ENCODE data around the gene ALDH1L1.
A peak's percentile ranks its signal among the peaks of the same experiment; 100 is the strongest.
"Not testable (repeated sequence)": the region's sequence is repeated elsewhere in the genome, so short reads cannot be mapped to it uniquely, and the experiment has no call there.

The ALDH1L1 gene

DNA sequence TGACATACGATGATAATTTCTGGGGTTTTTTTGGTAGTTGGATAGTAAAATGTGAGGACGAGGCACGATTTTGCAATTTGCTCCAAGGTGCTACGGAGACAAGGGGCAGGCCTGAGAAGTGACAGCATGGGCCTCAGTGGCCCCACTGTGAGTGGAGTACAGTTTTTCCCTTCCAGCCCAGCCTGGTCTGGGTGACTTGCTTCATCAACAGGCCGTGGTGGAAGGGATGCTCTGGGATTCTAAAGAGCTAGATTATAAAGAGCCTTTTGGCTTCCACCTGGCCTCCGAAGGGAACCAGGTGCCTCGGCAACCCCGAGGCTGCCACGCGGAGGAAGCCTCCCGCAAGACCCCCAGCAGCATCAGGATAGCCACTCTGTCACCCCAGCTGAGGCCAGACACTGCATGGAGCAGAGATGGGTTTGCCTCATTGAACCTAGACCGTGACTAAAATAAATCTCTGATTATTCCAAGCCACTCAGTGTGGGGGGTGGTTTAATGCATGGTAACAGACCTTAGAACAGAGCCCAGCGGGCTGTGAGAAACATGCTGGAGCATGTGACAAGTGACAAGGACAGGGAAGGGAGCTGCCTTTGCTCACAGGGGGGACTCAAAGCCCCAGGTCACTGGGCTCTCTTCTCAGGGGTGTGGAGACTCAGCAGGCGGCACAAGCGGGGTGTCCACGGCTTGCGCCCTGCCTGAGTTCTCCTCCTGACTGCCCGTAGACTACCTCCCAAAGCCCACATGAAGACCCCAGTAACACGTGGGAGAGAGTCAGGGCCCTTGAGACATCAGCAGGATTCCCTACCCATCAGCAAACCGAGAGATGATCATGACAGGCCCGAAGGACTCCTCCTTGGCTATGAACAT lies 73.8 kb downstream of the ALDH1L1 start:
- no peak for DNase-seq (ENCODE audit: low read depth)

DNA sequence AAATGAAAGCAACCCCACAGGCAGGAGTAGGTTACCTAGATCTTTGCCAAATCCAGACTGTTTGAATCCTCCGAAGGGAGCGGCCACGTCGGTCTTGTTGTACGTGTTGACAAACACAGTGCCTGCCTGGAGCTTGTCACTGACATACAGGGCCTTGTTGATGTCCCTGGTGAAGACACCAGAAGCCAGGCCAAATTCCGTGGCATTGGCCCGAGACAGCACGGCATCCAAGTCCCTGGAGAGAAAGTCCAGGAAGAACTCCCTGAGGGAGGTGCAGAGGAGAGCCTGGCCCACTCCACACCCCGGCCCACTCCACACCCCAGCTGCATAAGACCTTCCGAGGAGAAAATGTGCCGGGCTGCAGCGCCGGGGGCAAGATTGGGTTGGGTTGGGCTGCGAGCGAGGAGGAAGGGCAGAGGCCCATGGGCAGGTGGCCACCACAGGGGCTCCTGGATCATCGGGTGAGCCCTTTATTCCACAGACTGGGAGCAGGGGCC lies 74.6 kb downstream of the ALDH1L1 start:
- no peak for DNase-seq (ENCODE audit: low read depth)

DNA sequence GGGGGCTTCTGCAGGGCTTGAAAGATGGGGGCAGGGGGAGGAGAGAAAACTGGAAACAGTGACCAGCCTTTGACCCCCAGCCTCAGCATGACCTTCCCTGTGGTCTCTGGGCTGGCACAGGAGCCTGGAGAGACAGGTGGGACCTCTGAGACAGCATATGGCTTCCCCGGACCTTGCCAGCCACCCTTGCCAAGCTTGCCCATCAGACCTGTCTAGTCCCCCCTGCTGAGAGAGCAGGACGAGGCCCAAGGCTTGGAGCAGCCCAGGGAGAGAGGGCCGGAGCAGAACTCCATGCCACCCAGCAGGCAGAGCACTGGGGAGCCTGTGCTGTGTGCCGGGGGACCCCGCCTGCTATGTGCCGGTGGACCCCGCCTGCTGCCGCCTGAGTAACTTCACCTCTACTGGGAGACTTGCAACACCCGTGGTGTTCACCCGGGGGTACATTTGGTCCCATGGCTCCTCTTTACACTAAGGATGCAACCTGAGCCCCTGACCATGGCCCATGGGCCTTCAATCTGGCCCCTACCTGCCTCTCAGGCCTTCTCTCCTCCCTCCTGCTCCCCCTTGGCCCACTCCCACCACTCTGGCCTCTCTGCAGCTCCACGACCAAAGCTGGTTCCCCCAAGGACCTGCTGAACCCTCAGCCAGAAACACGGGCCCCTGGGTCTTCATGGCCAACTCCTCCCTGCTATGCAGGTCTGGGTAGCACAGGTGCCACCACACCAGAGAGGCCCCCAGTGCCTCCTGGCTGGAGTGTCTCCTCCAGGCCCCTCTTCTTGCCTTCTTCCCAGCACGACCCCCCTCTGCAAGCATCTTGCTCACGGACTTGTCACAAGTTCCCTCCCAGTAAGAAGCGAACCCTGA lies 75.4 kb downstream of the ALDH1L1 start:
- no peak for DNase-seq (ENCODE audit: low read depth)

DNA sequence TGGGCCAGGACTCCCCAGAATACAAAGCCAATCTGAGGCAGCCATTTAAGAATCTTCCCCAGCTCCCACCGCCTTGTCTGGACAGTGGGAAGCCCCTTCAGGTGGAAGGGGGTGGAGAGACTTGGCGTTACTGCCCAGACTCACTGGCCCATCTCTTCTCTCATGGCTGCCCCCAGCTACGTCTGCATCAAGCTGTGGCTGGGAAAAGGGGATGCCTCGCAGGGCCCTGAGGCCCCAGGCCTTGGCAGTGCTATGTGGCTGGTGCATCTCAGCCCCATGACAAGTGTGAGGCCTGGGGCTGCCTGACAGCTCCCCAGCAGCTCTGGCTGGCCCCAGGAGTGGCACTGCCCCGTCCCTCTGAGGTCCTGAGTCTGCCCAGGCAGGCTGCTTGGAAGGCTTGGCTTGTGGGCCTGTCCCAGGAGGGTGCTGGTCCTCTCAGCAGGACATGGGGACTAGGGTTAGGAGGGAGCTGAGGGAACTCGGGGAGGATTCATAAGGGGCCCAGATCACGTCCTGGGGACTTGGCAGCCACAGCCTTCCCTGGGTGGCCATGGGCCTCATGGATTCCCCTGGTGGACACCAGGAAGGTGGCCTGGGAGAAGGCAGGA lies 76.3 kb downstream of the ALDH1L1 start:
- no peak for DNase-seq (ENCODE audit: low read depth)

DNA sequence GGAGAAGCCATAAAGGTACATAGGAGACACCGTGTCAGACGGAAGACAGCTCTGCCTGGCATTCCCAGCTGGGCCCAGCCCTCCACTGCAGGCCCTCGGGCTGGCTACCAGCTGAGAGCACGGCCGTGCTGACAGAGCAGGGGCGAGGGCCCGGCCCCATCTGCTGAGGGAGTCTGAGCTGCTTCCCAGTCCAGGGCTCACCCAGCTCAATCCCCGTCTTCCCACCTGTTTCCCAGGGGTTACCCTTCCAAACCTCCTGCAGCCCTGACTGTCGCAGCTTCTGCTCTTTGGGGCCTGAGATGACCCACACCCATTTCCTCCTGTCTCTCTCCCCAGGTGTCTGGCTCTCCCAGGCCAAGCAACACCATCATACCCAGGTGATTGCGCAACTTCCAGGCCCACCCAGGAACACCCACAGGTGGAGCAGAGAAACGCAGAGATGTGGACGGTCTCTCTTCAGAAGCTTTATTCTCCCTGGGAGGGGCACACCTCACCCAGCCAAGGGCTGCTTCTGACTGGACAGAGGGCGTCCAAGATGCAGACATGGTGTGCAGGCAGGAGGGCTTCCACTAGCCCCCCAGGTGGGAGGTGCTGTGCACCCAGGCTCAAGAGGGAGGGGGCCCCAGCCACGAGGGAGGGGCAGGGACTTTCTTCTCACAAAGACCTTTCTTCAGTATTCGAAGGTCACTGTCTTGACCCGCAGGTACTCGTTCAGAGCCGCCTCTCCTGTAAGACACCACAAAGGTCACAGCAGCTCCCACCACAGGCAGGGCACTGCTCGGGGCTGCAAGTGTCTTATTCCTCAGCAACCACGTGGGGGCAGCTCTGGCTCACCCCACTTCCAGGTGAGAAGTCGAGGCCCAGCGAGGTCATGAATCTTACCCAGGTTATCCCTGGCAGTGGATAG lies 77.0 kb downstream of the ALDH1L1 start:
- no peak for DNase-seq (ENCODE audit: low read depth)

DNA sequence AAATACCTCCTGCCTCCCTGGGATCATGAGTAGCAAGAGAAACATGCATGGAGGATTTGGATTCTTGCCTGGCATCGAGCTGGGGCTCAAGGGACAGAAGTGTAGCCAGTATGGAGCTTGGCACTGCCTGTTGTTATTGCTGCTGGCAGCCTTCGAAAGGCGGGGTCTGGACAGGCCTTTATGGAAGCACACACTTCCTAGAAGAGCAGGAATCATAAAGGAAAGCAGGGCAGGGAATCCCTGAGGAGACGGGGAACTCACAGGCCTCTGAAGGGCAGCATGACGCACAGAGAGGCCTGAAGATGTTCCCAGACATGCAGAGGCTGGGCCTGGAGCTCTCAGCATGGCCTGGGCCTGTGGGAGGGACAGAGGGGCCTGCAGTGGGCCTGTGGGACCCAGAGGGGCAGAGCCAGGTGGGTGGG lies 77.8 kb downstream of the ALDH1L1 start:
- DNase-seq (ENCODE audit: low read depth) = no peak

DNA sequence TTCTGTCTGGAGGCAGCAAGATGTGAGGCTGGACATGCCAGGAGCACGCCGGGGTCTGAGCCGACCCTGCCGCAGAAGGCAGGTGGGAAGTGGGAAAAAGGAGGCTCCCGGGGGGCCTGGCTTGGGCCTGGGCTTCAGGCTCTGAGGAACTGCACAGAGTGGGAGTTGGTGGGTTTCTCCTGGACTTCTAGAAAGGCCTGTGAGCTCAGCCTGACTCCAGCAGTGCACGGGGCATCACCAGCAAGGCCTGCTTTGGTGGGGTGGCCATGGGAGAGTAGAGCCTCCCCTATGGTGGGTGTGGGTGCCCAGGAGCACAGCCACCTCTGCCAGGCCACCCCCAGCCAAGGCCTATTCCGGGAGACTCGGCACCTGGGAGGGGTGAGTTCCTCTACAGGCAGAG lies 78.4 kb downstream of the ALDH1L1 start:
- no peak for DNase-seq (ENCODE audit: low read depth)

DNA sequence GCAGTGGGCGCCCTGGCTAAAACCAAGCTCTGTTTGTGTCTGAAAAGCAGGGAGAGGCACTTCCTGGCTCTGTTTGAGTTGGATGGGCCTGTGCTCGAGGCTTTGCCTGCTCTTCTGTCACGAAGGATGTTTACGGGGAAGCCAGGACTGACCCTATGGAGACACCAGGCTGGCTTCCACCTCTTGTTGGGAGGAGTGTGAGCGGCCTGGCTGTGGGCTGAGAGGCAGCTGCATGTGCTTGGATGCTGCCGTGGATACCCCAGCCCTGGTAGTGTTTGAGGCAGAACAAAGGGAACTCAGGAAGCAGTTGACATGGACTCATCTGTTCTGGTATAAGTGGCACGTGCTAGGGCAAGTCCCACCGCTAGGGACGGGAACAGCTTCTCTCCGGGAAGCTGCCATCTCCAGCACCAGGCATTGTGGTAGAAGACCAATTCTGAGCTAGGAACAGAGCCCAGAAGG lies 78.8 kb downstream of the ALDH1L1 start:
- no peak for DNase-seq (ENCODE audit: low read depth)

DNA sequence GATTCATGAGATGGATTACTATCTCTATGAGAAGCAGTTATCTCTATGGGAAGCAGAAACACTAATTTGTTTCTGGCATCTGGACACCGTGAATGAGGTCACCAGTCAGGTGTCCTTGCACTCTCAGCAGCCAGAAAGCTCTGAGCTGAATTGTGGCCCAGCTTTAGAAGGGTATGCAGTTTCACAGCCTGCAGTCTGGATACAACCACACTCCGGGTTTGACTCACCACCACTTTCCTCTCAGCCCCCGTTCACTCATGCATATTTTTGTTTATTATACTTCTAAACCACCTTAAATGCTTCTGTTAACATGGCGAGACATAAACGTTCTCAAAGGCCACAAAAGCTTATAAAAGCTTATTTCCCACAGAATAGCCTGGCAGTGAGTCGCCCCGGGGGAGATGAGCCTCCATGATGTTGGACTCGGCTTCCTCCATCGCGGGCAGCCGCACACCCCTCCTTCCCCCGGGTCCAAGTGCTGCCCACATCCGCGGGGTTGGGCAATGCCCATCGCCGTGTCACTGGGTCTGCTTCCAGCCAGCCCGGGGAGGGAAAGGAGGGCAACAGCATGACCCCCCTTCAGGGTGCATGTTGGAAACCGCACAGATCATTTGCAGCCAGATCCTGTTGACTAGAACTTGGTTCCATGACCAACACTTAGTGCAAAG lies 79.6 kb downstream of the ALDH1L1 start:
- no peak for DNase-seq (ENCODE audit: low read depth)

DNA sequence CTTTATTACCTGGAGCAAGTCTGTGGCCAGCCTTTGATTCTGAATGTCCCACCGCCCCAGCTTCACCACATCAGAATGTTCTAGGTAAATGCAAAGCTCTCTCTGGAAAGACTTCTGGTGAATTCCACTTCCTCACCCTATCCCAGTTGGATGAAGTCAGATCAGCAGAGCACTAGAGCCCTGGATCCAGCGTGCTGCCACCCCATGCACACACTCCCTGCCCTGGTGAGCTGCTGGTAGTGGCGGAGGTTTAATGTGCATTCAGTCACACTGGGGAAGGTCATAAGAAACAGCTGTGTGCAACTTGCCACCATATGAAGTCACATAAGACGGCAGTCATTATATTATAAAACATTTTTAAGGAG lies 80.1 kb downstream of the ALDH1L1 start:
- DNase-seq (ENCODE audit: low read depth) = no peak

DNA sequence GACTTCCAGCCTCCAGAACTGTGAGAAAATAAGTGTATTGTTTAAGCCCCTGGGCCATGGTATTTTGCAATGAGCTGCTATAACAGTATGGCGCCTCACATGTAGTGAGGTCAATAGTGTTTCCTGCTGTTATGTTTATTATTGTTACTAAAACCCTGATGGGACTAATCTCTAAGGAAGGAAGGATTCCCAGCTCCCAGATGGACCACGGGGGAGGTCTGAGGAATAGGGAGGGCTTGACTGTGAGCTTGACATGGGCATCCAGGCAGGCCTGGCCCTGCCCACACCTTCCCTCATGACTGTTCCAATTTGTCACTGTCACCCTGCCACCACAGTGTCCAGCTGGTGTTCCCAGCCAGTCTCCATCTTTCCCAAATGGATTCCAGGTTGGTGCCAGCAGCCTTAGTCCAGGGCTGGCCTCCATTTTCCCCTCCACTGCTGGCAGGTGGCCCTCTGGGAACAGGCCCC lies 82.0 kb downstream of the ALDH1L1 start:
- DNase-seq (ENCODE audit: low read depth) = no peak

DNA sequence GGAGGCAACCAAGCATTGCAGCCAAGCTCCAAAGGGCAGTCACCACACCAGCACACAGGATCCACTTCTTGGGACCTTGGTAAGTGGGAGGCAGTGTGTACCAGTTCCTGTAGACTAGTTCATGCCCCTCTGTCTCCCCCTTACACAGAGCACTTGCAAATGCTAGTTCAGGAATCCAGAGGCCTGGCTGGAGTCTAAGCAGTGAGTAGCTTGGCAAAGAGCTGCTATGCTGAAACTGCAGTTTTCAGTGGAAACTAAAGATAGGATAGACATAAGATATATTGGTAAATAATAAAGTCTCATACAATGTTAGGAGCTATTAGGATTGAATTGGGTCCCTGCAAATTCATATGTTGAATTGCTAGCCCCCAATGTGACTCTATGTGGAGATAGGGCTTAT lies 82.6 kb downstream of the ALDH1L1 start:
- DNase-seq (ENCODE audit: low read depth) = no peak

DNA sequence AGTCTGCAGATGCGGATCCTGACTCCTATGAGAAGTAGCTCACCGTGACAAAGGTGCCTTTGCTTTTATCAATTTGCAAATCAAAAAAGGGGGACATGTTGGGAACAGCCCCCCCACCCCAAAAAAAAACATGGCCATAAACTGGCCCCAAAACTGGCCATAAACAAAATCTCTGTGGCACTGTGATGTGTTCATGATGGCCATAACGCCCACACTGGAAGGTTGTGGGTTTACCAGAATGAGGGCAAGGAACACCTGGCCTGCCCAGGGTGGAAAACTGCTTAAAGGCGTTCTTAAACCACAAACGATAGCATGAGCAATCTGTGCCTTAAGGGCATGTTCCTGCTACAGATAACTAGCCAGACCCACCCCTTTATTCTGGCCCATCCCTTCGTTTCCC lies 84.1 kb downstream of the ALDH1L1 start:
- not testable (repeated sequence) for DNase-seq (ENCODE audit: low read depth)

DNA sequence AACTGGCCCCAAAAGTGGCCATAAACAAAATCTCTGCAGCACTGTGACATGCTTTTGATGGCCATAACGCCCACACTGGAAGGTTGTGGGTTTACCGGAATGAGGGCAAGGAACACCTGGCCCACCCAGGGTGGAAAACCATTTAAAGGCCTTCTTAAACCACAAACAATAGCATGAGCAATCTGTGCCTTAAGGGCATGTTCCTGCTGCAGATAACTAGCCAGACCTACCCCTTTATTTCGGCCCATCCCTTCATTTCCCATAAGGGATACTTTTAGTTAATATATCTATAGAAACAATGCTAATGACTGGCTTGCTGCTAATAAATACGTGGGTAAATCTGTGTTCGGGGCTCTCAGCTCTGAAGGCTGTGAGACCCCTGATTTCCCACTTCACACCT lies 88.3 kb downstream of the ALDH1L1 start:
- DNase-seq (ENCODE audit: low read depth) = not testable (repeated sequence)

DNA sequence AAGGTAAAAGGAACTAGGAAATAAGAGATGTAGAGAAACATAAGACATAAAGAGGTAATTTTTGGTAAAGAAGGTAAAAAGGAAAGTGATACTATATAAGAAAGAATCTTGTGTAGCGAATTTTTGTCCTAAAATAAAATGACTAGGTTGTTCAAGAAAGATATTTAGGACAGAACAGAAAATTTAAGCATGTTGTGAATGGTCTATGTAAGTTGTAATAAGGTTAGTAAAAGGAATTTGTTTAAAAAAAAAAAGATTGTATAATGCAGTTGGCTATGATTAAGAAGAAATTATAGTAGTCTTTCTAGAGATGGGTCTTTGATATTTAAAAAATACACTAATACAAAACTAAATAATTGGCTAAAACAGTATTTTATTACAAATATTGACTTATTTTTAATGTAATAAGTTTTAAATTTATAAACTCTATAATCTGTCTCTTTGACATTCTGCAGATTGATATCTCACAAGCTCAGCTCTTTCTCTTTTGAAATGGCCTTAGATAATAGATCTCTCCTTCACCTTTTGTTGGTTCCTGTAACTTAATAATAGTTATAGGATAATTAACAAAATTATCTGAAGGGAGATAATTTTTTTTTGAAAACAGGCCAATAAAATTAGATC lies 92.7 kb downstream of the ALDH1L1 start:
- DNase-seq (ENCODE audit: low read depth) = no peak

DNA sequence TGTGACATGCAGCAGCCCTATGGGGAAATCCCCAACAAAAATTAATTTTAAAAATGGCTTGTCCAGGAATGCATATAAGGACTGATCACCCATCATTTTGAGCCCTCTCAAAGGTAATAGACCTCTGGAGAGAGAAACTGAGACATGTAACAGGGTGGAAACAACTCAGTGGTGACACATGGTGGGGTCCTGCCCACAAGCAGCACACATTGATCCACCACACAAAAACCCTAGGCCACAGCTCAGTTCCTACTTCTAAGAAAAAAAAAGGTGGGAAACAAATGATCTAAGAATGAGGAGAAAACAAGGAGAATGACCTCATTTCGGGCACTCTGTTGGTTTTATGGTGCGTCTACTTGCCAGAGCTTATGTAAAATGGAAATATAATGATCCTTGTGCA lies 94.5 kb downstream of the ALDH1L1 start:
- no peak for DNase-seq (ENCODE audit: low read depth)

DNA sequence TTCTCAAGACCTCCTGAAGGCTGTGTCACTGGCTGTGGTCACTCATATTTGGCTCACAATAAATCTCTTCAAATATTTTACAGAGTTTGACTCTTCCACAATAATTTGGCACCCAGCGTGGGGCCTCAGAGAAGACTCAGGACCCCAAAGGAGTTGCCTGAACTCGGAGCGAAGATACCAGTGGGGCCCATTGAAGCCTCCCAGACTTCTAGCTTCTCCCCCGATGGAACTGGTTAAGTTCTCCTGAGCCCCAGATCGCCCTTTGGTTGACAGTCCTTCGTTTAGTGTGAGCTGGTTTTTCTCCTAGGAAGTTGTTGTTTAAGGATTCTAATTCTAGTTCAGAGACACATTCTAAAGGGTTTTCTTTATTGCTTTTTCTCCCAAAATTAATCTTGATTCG lies 95.1 kb downstream of the ALDH1L1 start:
- no peak for DNase-seq (ENCODE audit: low read depth)

DNA sequence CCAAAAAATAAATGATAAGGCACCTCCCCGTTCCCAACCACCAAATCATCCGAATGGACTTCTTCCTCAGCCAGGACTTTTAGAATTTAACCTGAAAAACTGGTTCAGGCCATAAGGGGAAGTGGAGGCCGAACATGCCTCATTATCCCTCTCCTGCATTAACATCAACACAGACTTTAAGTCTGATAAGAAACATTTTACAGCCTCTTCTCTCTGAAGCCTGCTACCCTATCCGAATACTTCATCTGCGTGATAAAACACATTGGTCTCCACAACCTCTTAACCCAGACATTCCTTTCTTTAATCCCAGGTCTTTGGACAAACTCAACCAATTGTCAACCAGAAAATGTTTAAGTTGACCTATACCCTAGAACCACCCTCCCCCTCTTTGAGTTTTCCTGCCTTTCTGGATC lies 95.6 kb downstream of the ALDH1L1 start:
- no peak for DNase-seq (ENCODE audit: low read depth)

DNA sequence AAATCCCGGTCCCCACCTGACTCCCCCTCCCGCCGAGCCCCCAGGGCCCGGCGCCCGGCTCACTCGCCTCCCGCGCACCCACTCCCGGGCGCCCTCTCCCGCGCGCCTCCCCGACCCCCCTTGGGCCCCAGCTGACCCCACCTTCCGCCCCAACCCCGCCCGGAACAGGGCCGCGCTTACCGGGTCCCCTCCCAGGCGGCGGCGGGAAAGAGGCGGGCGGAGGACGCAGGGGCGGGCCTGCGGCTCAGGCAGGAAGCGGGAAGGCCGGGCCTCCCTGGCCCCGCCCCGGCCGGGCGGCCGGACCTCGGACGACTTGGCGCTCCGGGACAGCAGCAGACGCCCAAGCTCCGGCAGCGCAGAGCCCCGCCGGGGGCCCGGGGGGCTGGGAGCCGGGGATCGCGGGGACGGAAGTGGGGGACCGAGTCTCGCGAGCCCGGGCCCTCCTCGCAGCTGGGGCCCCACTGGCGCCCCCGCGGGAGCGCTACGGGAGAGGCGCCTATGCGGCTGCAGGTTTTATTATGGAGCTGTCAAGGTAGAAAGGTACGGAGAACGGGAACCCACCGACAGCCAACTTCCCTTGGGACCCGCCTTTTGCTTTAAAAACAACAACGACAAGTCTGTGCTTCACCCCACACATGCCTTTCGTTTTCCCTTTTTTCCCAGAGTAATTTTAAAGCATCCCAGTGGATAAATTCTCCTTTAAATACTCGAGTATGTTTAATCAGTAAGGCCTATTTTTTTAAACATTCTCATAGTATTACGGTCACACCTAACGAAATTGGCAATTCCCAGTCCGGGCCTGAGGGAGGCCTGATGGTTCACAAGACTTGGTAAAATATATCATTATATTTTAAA lies 96.2 kb downstream of the ALDH1L1 start, which contains the start of gene SLC41A3:
Gene SLC41A3 (minus strand): TSS at position 212 of the 855 bp plus-strand sequence. CDS start 15,905 bp downstream, outside the sequence.
- peak; percentile 60 for DNase-seq (ENCODE audit: low read depth)

Data from stimulated activated CD8-positive, alpha-beta memory T cell treated with anti-CD3 and anti-CD28 coated beads, Interleukin-15, amount 100 ng/mL, for 1 hour (primary cell).